Trophoblast cell (in vitro differentiated cells and primary cell): Measurements from ENCODE around the gene PNMA6F. TPM values are rescaled to one million over a fixed set of nuclear protein-coding genes. Genes with fewer than 3 reads are reported as not detected.

ENCODE experiments used
- DNase-seq, 2 donors: peaks; one replicate each; pipeline ENCODE4 v3.0.0-alpha.2; 2016
- H2AFZ ChIP-seq: 2 replicates; pipeline ENCODE4 v1.6.1; 2013; ENCODE audit warnings: low read length, moderate library complexity, mild to moderate bottlenecking; ENCODE audit not compliant: insufficient read depth, poor library complexity
- H2AK5ac ChIP-seq: 2 replicates; pipeline ENCODE4 v1.6.1; 2013; ENCODE audit warnings: mild to moderate bottlenecking, low read length
- H2BK120ac ChIP-seq: 2 replicates; pipeline ENCODE4 v1.6.1; 2013; ENCODE audit warnings: low read length, mild to moderate bottlenecking, moderate library complexity; ENCODE audit not compliant: insufficient read depth, poor library complexity
- H2BK12ac ChIP-seq: 2 replicates; pipeline ENCODE4 v1.6.1; 2013; ENCODE audit warnings: mild to moderate bottlenecking, low read length, moderate library complexity
- H2BK5ac ChIP-seq: 2 replicates; pipeline ENCODE4 v1.6.1; 2013; ENCODE audit warnings: low read length, low read depth, moderate library complexity, mild to moderate bottlenecking; ENCODE audit not compliant: poor library complexity
- H3K14ac ChIP-seq: 2 replicates; pipeline ENCODE4 v1.6.1; 2013; ENCODE audit warnings: mild to moderate bottlenecking, low read length
- H3K18ac ChIP-seq: 2 replicates; pipeline ENCODE4 v1.6.1; 2013; ENCODE audit warnings: mild to moderate bottlenecking, low read length
- H3K23ac ChIP-seq: 2 replicates; pipeline ENCODE4 v1.6.1; 2013; ENCODE audit warnings: low read length
- H3K27ac ChIP-seq: 2 replicates; pipeline ENCODE4 v1.5.1; 2013; ENCODE audit warnings: low read depth, mild to moderate bottlenecking, inconsistent platforms, low read length, moderate library complexity
- H3K27me3 ChIP-seq: 2 replicates; pipeline ENCODE4 v1.6.1; 2013; ENCODE audit warnings: inconsistent platforms, mild to moderate bottlenecking, low read length, moderate library complexity; ENCODE audit not compliant: insufficient read depth
- H3K36me3 ChIP-seq, 2 experiments: 1 replicate in 1 of 2; 2 replicates in 1 of 2; pipeline ENCODE4 v1.6.1; 2013; ENCODE audit warnings: low read length in 2 of 2, mild to moderate bottlenecking in 2 of 2, moderate library complexity in 1 of 2; ENCODE audit not compliant: insufficient read depth in 2 of 2, control insufficient read depth in 1 of 2
- H3K4ac ChIP-seq: 2 replicates; pipeline ENCODE4 v1.6.1; 2013; ENCODE audit warnings: low read depth, mild to moderate bottlenecking, low read length, moderate library complexity
- H3K4me1 ChIP-seq, 2 experiments: 1 replicate in 1 of 2; 2 replicates in 1 of 2; pipeline ENCODE4 v1.6.1; 2013; ENCODE audit warnings: low read length in 2 of 2, mild to moderate bottlenecking in 2 of 2, moderate library complexity in 1 of 2; ENCODE audit not compliant: insufficient read depth in 2 of 2, control insufficient read depth in 1 of 2
- H3K4me2 ChIP-seq: 2 replicates; pipeline ENCODE4 v1.6.1; 2013; ENCODE audit warnings: inconsistent platforms, mild to moderate bottlenecking, low read length, moderate library complexity
- H3K4me3 ChIP-seq: 2 replicates; pipeline ENCODE4 v1.5.1; 2013; ENCODE audit warnings: mild to moderate bottlenecking, low read depth, low read length, inconsistent platforms
- H3K79me1 ChIP-seq: one replicate; pipeline ENCODE4 v1.6.1; 2013; ENCODE audit warnings: low read length
- H3K79me2 ChIP-seq: 2 replicates; pipeline ENCODE4 v1.6.1; 2013; ENCODE audit warnings: low read length, mild to moderate bottlenecking; ENCODE audit not compliant: control insufficient read depth, insufficient read depth, poor library complexity
- H3K9ac ChIP-seq: 2 replicates; pipeline ENCODE4 v1.6.1; 2013; ENCODE audit warnings: mild to moderate bottlenecking, low read length
- H3K9me3 ChIP-seq: 2 replicates; pipeline ENCODE4 v1.6.1; 2013; ENCODE audit warnings: low read depth, mild to moderate bottlenecking, control low read depth, inconsistent platforms, low read length; ENCODE audit not compliant: insufficient read depth
- H4K12ac ChIP-seq: 2 replicates; pipeline ENCODE4 v1.6.1; 2013; ENCODE audit warnings: low read depth, mild to moderate bottlenecking, low read length, moderate library complexity
- H4K8ac ChIP-seq: 2 replicates; pipeline ENCODE4 v1.6.1; 2013; ENCODE audit warnings: low read depth, mild to moderate bottlenecking, low read length, moderate library complexity
- H4K91ac ChIP-seq: one replicate; pipeline ENCODE4 v1.6.1; 2013; ENCODE audit warnings: low read depth, mild to moderate bottlenecking, low read length, moderate library complexity
- WGBS: extraction: QIAGEN DNeasy Blood & Tissue Kit; methylation state at CpG from one replicate; pipeline ENCODE4 v1.1.7; 2013; ENCODE audit warnings: missing lambda C conversion rate; ENCODE audit not compliant: insufficient read length, insufficient coverage; ENCODE audit errors: extremely low coverage; 5-methylcytosine and 5-hydroxymethylcytosine counted together
- polyA plus RNA-seq: library from polyadenylated mRNA; stranded (reverse); fragments of 200-250 nt; gene quantifications from 2 replicates; pipeline ENCODE4 v1.2.3, GENCODE V29; 2013

Gene PNMA6F
- not detected in 2 replicates for polyA plus RNA-seq

DNA sequence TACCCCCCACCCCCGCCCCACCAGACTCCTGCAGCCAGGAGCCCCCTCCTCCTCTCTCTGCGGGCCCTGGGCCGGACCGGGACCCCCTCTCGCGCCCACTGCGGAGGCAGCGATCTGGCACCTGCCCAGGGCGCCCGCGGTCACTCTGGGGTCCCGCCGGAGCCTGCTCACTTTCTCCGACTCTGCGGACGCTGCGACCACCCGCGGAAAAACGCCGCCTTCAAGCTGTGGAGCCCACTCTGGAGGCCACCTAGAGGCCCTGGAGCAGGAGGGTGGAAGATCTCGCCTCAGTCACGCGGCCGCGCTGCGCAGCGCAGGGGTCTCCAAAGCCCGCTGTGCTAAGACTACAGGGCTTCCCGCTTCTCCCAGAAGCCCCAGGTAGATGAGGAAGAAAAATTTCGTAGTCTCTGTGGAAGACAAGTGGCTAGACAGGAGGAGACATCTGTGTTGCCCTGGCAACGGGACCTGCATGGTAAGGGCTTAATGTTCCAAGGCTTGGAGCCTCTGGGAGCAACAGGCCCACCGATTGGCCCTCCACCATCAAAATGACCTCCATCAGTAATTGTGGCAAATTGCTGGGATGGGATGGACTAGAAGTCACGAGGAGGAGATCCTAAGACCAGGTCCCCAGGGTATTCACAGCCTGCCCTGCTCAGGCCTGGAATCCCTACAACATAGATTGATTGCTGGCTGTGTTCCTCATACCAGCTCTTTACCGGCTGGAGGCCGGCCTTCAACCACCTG is at the start of gene PNMA6F:
TSS of gene PNMA6F (minus strand) at position 387 of the 744 bp plus-strand sequence. CDS start 1,093 bp downstream, outside the sequence.
- Histone ChIP-seq H3K4me2 (no peak within 1 kb of the TSS), H2BK5ac (no peak within 1 kb of the TSS), H4K91ac (no peak within 1 kb of the TSS), H3K9me3 (no peaks in the 10 kb centered on the region), H3K79me1 (no peaks in the 10 kb centered on the region), H4K8ac (no peak within 1 kb of the TSS), H3K4ac (no peak within 1 kb of the TSS), H3K27me3 (peaks cover 6% of the 10 kb centered on the region), H2BK120ac (no peak within 1 kb of the TSS), H2BK12ac (no peak within 1 kb of the TSS), H3K36me3 (no peaks in the 10 kb centered on the region), H2AK5ac (no peak within 1 kb of the TSS), H3K4me1 (no peaks in the 10 kb centered on the region), H3K23ac (no peak within 1 kb of the TSS), H3K27ac (no peak within 1 kb of the TSS), H3K14ac (no peak within 1 kb of the TSS), H3K18ac (no peak within 1 kb of the TSS), H3K79me2 (no peaks in the 10 kb centered on the region), H3K9ac (no peak within 1 kb of the TSS), H4K12ac (no peak within 1 kb of the TSS), H3K4me3 (no peak within 1 kb of the TSS), H2AFZ (no peak within 1 kb of the TSS)
- DNase-seq, result no peak
- no CpG with 5 or more reads among the region's 36 CpGs for WGBS

DNA sequence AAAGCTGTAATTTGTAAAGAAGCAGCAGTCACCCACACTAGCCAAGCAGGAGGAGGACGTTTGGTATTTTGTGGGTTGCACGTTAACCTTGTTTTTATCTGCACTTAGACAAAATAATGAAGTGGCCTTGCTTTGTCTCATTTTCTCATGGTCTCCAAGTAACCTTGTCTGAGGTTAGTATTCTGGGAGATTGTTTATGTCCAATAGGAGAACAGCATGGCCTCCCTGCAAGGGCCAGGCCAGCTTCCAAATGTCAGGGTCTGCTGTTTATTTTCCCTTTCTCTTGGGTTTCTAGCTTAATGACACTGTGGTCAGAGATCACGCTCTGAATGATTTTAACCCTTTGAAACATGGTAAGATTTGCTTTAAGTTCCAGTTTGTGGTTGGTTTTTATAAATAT is 49.7 kb upstream of the PNMA6F start:
- Histone ChIP-seq H3K4me1 (no peaks in the 10 kb centered on the region), H4K91ac (no peak overlapping the region), H3K4me3 (no peak overlapping the region), H3K14ac (no peak overlapping the region), H2AFZ (no peak overlapping the region), H2BK120ac (no peak overlapping the region), H3K36me3 (no peaks in the 10 kb centered on the region), H3K79me1 (no peaks in the 10 kb centered on the region), H3K23ac (no peak overlapping the region), H3K9ac (no peak overlapping the region), H3K4me2 (no peak overlapping the region), H4K8ac (no peak overlapping the region), H3K4ac (no peak overlapping the region), H3K27me3 (no peaks in the 10 kb centered on the region), H3K27ac (no peak overlapping the region), H2BK5ac (no peak overlapping the region), H3K9me3 (no peaks in the 10 kb centered on the region), H3K79me2 (no peaks in the 10 kb centered on the region), H3K18ac (no peak overlapping the region), H2BK12ac (no peak overlapping the region), H2AK5ac (no peak overlapping the region), H4K12ac (no peak overlapping the region)
- DNase-seq, result no peak
- no CpG with 5 or more reads among the region's 3 CpGs for WGBS

DNA sequence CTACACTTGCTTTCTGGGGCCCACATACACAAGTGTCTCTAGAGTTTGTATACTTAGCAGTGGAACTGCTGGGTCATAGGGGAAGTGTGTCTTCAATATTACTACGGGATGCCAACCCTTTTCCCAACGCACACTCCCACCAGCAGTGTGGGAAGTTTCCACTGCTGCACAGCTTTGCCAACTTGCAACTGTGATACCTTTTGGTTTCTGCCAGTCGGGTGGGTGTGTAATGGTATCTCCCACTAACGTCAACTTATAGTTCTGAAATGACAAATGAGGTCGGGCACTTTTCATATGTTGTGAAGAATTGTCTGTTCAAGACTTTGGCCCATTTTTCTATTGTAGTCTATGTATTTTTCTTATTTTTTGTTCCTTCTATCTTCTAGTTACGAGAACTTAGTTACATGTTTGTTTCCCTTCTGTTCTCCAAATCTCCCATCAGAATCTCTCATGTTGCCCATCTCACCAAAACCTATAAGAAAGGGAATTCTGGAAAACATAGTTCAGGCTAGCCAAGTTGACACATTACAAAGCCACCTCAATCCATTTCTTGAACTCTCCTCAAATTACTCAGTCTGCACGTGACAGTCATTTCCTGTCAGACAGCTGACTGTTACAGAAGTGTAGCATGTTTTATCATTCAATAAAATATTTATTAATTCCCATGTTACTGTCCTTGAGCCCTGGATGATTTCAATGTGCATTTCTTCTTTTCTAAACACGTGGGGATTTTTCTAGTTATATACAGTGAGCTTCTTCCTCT is 48.9 kb upstream of the PNMA6F start:
- H3K18ac ChIP-seq, result no peak overlapping the region
- H2AK5ac ChIP-seq, result no peak overlapping the region
- no peak overlapping the region for H3K4me2 ChIP-seq
- no peak overlapping the region for H3K9ac ChIP-seq
- no peaks in the 10 kb centered on the region for H3K79me1 ChIP-seq
- H3K27me3 ChIP-seq, result no peaks in the 10 kb centered on the region
- no peak overlapping the region for H3K23ac ChIP-seq
- no peak overlapping the region for H3K4ac ChIP-seq
- no peak overlapping the region for H2BK12ac ChIP-seq
- no peak overlapping the region for H4K12ac ChIP-seq
- H3K4me1 ChIP-seq, result no peaks in the 10 kb centered on the region
- no peak overlapping the region for H2AFZ ChIP-seq
- no peak overlapping the region for H3K27ac ChIP-seq
- WGBS, result no CpG with 5 or more reads among the region's 8 CpGs
- H3K9me3 ChIP-seq, result no peaks in the 10 kb centered on the region
- no peak overlapping the region for H3K14ac ChIP-seq
- H3K79me2 ChIP-seq, result no peaks in the 10 kb centered on the region
- no peak for DNase-seq
- H3K36me3 ChIP-seq, result no peaks in the 10 kb centered on the region
- H2BK120ac ChIP-seq, result no peak overlapping the region
- no peak overlapping the region for H4K8ac ChIP-seq
- no peak overlapping the region for H3K4me3 ChIP-seq
- H2BK5ac ChIP-seq, result no peak overlapping the region
- no peak overlapping the region for H4K91ac ChIP-seq

DNA sequence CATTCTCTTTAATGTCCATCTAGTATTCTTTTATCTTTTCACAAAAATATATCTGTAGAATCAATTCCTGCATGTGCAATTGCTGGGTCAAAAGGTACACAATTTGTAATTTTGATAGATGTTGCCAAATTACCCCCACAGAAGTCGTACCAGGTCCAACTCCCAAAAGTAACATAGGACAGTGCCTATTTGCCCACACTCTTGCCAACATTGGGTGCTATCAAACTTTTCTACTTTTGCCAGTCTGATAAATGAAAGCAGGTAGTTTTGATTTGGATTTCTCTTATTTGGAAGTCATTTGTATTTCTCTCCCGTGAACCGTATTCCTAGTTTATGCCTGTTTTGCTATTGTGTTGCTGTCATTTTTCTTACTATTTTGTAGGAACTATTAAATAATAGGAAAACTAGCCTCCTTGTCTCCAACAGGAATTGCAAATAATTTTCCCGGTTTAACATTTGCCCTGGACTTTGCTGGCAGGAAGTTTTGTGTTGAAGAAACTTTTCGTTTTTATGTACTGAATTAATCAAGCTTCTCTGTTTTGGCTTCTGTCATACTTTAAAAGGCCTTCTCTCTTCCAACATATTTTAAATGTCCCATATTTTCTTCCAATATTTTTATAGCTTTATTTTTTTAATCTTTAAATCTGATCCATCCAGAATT is 45.4 kb upstream of the PNMA6F start:
- Histone ChIP-seq H3K14ac (no peak overlapping the region), H3K9me3 (no peaks in the 10 kb centered on the region), H3K23ac (no peak overlapping the region), H3K27me3 (no peaks in the 10 kb centered on the region), H2BK12ac (no peak overlapping the region), H3K4ac (no peak overlapping the region), H3K4me3 (no peak overlapping the region), H3K79me2 (no peaks in the 10 kb centered on the region), H3K36me3 (no peaks in the 10 kb centered on the region), H4K8ac (no peak overlapping the region), H2BK120ac (no peak overlapping the region), H2AFZ (no peak overlapping the region), H3K9ac (no peak overlapping the region), H4K91ac (no peak overlapping the region), H3K27ac (no peak overlapping the region), H4K12ac (no peak overlapping the region), H3K4me2 (no peak overlapping the region), H2AK5ac (no peak overlapping the region), H3K79me1 (no peaks in the 10 kb centered on the region), H3K4me1 (no peaks in the 10 kb centered on the region), H3K18ac (no peak overlapping the region), H2BK5ac (no peak overlapping the region)
- no CpG with 5 or more reads among the region's 5 CpGs for WGBS
- DNase-seq, result no peak
